GM18526 (cell line): ENCODE results near the gene NTSR2.

ENCODE experiments used
- POLR2A ChIP-seq: IDR thresholded peaks from 3 replicates; pipeline ENCODE4 v1.6.1; 2011; ENCODE audit not compliant: insufficient read length; ENCODE audit errors: extremely low read depth

The NTSR2 gene

DNA sequence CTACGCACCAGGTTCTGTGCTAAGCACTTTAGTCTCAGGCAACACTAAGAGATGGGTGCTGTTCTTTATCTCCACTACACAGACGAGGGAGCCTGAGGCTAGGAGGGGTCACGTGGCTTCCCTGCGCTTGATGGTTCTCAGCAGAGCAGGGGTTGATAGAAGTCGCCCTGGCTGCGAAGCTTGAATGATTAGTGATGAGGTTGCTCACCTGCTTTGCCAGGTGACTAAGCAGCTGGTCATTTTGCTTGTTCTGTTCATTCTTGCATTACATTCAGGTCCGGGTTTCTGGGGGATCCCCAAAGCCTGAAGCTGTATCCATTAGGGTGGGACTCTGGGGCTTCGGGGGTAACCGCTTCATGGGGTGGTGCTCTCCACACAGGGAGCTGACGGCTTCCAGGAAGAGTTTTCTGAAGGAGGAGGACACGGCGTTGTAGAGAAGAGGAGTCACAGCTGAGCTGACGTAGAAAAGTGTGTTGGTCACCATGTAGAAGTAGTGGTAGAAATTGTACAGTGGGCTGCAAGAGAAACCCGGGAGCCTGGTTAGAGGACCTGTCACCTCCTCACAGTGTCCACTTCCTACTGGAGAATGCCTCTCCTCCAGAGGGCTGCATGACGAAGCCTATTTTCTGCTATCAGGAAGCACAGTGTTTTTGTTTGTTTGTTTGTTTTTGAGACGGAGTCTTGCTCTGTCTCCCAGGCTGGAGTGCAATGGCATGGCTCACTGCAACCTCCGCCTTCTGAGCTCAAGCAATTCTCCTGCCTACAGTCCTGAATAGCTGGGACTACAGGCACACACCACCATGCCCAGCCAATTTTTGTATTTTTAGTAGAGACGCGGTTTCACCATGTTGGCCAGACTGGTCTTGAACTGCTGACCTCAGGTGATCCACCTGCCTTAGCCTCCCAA is 11.5 kb downstream of the NTSR2 start:
- no peak for TF ChIP-seq POLR2A

DNA sequence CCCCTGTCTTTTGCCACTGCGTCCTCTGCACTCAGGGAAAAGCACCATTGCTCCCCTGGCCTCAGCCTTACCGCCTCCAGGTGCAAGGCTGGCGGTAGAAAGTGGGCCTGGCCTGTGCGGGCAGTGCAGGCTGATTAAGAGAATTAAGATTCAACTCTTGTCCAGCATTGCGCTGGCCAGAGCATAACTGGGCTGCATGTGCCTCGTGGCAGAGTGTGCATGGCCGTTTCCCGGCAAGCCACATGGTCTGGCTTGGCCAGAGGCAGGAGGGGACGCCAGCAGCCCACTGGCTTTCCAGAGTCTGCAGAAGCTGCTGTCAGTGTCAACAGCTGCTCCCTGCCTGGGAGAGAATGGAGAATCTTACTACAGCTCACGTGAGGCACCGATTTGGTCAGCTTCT is 12.3 kb downstream of the NTSR2 start:
- TF ChIP-seq POLR2A, result no peak

DNA sequence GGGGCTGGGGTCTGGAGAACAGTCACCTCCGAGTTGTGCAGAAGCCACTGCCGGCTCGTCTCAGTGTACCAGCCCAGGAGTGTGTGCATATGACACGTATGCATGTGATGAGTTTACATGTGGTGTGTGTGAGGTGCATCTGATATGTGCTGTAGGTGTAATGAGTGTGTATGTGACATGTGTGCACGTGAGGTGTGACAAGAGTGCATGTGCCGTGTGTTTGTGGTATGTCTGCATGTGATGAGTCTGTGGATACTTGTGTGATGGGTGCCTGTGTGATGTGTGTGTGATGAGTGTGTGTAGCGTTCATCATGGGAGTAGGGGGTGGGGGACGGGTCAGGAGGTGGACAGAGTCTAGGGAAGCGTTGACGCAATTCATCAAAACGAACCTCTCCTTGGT is 12.8 kb downstream of the NTSR2 start:
- no peak for TF ChIP-seq POLR2A

- no peak for TF ChIP-seq POLR2A
Observed at GRCh38 chr2:11656671-11657101, 13.3 kb downstream of the NTSR2 start.

GRCh38 chr2:11656252-11656651 is 13.7 kb downstream of the NTSR2 start:
- no peak for TF ChIP-seq POLR2A

- TF ChIP-seq POLR2A, result no peak
Observed at GRCh38 chr2:11655495-11655894, 14.5 kb downstream of the NTSR2 start.

DNA sequence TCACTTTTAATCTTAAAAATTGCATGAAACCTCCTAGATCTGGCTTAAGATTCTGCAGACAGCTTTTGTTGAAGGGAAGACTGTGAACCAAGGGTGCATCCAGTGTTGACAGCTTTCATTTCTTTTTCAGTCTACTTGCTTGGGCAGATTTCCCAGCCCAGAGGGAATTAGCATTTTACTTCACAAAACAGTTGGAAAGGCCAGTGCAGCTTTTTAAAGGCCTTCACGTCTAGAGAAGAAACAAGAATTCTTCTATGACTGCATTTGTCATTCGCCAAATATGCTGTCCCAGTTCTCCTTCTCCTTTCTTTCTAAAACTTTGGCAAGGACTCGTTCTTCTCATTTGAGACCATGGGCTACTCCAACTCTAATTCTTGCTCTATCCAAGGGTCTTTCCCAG is 17.4 kb downstream of the NTSR2 start:
- TF ChIP-seq POLR2A, result no peak

GRCh38 chr2:11651856-11652548 is 18.0 kb downstream of the NTSR2 start:
- TF ChIP-seq POLR2A, result no peak

GRCh38 chr2:11649093-11649492 is 20.9 kb downstream of the NTSR2 start:
- no peak for TF ChIP-seq POLR2A

DNA sequence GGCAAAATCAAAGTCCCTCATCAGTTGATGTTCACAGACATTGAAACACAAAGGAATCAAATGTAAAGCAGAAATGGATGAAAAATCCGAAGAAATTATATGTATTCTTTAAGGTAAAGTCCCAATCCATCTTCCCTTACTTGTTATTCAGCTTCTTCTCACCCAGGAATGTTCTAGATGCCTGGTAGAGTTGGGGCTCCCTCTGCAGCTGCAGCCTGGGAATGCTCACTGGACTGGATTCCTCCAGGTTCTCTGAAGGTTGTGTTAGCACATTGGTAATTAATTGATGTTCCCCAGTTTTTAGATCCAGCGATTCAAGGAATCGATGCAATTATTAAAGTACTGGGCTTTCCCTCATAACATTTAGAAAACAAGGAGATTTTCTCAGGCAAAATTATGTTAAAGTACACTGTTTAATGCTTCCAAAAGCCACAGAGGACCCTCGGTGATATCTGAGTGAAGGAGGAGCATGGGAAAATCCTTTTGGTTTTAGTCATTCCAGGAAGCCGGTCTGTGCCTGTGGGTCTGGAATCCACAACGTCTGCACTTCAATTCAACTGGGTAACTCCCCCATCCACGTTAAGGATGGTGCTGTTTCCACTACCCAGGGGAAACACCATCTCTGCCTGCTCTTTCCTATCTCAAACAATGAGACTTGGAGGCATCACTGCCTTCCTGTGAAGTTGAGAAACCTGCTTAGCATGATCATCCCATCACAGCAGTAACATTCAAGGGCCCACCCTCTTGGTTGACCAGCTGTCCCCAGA is 22.0 kb downstream of the NTSR2 start:
- no peak for TF ChIP-seq POLR2A

DNA sequence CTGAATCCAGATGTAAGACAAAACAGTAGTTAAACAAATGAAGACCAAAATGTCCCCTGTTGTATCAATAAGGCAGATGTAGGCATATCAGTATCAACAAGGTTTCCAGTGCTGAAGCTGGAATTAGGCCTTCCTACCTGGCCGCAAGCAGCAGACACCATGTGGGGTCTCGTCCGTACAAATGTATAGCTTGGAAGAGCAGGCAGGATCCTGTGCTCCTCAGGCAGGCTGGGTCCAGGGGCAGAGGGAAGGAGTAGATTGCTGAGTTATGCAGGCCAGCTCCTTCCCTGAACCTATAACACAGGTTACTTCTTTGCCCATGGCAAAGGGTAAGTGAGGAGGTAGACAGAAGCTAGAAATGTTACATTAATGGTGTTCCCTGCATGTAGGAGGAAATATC is 23.5 kb downstream of the NTSR2 start:
- TF ChIP-seq POLR2A, result no peak

DNA sequence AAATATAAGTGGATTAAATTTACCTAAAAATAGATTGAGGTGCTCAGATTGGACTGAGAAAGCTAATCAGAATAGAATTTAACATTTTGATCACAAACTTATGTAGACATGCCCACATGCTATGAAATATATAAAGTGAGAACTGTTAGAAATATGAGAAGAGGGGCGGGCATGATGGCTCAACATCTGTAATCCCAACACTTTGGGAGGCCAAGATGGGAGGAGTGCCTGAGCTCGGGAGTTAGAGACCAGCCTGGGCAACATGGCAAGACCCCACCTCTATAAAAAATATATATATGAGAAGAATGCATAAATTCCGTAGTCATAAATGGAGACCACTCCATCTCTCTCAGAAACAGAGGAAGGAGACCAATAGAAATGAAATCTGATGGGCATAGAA is 25.7 kb downstream of the NTSR2 start:
- no peak for TF ChIP-seq POLR2A

- no peak for TF ChIP-seq POLR2A
Observed at GRCh38 chr2:11642972-11643371, 27.0 kb downstream of the NTSR2 start.

- no peak for TF ChIP-seq POLR2A
Observed at GRCh38 chr2:11640132-11640531, 29.9 kb downstream of the NTSR2 start.

- no peak for TF ChIP-seq POLR2A
Observed at GRCh38 chr2:11639503-11639902, 30.5 kb downstream of the NTSR2 start.

- TF ChIP-seq POLR2A, result no peak
Observed at GRCh38 chr2:11637546-11637945, 32.4 kb downstream of the NTSR2 start.
